Measurements from ENCODE around the gene GLS. TPM values are rescaled to one million over a fixed set of nuclear protein-coding genes. Genes with fewer than 3 reads are reported as not detected.

Gene GLS
- total RNA-seq, 2 donors from 2014 or later: 47.2 to 99.3 TPM

DNA sequence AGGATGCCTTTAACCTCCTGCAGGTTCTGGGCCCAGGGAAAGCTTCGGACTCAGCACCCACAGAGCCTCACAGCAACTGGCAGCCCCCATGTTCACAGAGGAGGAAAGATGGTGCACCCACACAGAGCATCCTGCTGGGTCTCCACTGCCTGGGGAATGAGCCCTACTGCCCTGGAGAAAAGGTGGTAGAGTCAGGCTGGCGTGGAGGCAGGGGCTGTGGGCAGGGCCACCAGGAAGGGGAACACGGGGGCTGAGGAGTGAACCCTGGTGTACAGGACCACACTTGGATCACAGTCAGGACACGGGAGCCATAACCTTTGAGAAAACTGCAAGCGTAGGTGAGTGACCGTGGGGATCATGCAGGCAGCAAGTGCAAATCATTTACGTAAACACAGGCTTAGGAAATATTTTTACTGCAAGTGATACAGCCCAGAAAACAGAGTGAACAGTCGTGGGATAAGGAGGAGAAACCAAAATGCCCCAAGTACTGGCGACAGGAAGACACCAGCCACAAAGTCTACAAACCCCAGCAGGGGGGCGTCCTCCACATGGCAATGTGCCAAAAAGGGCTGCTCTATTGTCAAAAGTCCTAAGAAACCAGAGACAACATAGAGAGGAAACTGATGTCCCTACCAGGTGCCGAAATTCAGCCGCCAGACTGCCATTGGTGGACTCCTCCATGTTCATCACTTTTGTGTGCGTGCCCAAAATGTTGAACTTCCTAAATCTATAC lies 105.8 kb downstream of the GLS start:
- peaks cover 100% of the 10 kb centered on the region for H3K36me3 ChIP-seq (ENCODE audit: control insufficient read depth, insufficient read depth, low read length)
- H3K9ac ChIP-seq (ENCODE audit: extremely low read depth, low read length, poor library complexity, severe bottlenecking): no peak overlapping the region
- H3K4me1 ChIP-seq (ENCODE audit: control insufficient read depth, insufficient read depth, low read length): no peaks in the 10 kb centered on the region
- H3K27me3 ChIP-seq (ENCODE audit: control insufficient read depth, insufficient read depth, low read length, poor library complexity, severe bottlenecking): no peaks in the 10 kb centered on the region
- H3K9me3 Mint-ChIP-seq: peaks cover 5% of the 10 kb centered on the region
- no peaks in the 10 kb centered on the region for H3K27me3 Mint-ChIP-seq (ENCODE audit: insufficient read depth)
- peaks cover 93% of the 10 kb centered on the region for H3K36me3 Mint-ChIP-seq (ENCODE audit: low read depth)
- DNase-seq: no peak
- TF ChIP-seq, protein P1, sequence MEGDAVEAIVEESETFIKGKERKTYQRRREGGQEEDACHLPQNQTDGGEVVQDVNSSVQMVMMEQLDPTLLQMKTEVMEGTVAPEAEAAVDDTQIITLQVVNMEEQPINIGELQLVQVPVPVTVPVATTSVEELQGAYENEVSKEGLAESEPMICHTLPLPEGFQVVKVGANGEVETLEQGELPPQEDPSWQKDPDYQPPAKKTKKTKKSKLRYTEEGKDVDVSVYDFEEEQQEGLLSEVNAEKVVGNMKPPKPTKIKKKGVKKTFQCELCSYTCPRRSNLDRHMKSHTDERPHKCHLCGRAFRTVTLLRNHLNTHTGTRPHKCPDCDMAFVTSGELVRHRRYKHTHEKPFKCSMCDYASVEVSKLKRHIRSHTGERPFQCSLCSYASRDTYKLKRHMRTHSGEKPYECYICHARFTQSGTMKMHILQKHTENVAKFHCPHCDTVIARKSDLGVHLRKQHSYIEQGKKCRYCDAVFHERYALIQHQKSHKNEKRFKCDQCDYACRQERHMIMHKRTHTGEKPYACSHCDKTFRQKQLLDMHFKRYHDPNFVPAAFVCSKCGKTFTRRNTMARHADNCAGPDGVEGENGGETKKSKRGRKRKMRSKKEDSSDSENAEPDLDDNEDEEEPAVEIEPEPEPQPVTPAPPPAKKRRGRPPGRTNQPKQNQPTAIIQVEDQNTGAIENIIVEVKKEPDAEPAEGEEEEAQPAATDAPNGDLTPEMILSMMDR (conservative IDR thresholded peaks at IDR 0.05): no peak
- no peak overlapping the region for H3K4me3 ChIP-seq (ENCODE audit: low read length)
- H3K4me3 Mint-ChIP-seq: no peak overlapping the region
- H3K27ac ChIP-seq (ENCODE audit: low read depth, low read length): no peak overlapping the region
- WGBS, 2 experiments (ENCODE audit: insufficient coverage in 1 of 2, insufficient read length in 1 of 2): 94 to 95% methylated on average over 6 to 13 of the region's 13 CpGs
- H3K4me1 Mint-ChIP-seq: peaks cover 7% of the 10 kb centered on the region
- peaks cover 15% of the 10 kb centered on the region for H3K9me3 ChIP-seq (ENCODE audit: control insufficient read depth, low read length)
- peak overlapping the region; percentile 19 for H3K27ac Mint-ChIP-seq

DNA sequence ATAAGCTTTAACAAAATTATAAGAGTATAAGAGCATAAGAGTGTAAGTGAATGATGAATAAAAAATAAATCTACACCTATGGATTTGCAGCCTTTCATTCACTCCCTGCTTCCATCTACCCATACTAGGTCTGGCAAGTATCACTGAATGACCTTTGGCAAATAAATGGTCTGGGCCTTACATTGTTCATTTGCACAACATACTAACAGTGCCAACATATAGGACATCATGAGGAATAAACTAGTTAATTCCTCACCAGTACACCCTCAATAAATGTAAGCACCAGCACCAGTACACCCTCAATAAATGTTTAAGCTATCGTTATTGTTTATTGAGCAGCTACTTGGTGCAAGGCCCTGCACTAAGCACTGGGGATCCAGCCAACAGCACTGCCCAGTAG lies 106.5 kb downstream of the GLS start:
- H3K36me3 Mint-ChIP-seq (ENCODE audit: low read depth): peaks cover 88% of the 10 kb centered on the region
- peaks cover 3% of the 10 kb centered on the region for H3K4me1 Mint-ChIP-seq
- peaks cover 5% of the 10 kb centered on the region for H3K9me3 Mint-ChIP-seq
- no peak overlapping the region for H3K27ac Mint-ChIP-seq
- Histone ChIP-seq H3K4me3 (ENCODE audit: low read length) (no peak overlapping the region), H3K27me3 (ENCODE audit: control insufficient read depth, insufficient read depth, low read length, poor library complexity, severe bottlenecking) (no peaks in the 10 kb centered on the region), H3K27ac (ENCODE audit: low read depth, low read length) (no peak overlapping the region), H3K36me3 (ENCODE audit: control insufficient read depth, insufficient read depth, low read length) (peaks cover 100% of the 10 kb centered on the region), H3K9me3 (ENCODE audit: control insufficient read depth, low read length) (peaks cover 15% of the 10 kb centered on the region), H3K4me1 (ENCODE audit: control insufficient read depth, insufficient read depth, low read length) (no peaks in the 10 kb centered on the region), H3K9ac (ENCODE audit: extremely low read depth, low read length, poor library complexity, severe bottlenecking) (no peak overlapping the region)
- no peaks in the 10 kb centered on the region for H3K27me3 Mint-ChIP-seq (ENCODE audit: insufficient read depth)
- TF ChIP-seq, protein P1 (conservative IDR thresholded peaks at IDR 0.05): no peak
- DNase-seq: no peak
- no peak overlapping the region for H3K4me3 Mint-ChIP-seq
- WGBS, 2 experiments (ENCODE audit: insufficient coverage in 1 of 2, insufficient read length in 1 of 2): 100% methylated on average over 1 of the region's 1 CpG

DNA sequence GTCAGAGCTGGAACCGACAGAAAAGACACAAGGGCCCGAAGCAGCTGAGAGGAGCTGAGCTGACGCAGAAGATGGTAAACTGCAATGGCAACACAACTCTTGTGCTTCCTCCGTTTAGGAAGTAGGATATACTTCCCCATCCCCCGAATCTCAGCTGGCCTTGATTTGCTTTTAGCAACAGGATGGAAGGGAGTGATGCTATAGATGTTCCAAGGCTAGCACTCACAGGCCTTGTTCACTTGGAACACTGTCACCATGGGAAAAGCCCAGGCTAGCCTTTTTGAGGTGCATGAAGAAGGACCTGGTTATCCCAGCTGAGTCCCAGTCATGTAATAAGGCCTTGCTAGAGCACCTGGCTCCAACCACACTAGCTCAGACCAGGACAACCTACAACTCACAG lies 107.3 kb downstream of the GLS start:
- no peaks in the 10 kb centered on the region for H3K27me3 Mint-ChIP-seq (ENCODE audit: insufficient read depth)
- peaks cover 3% of the 10 kb centered on the region for H3K4me1 Mint-ChIP-seq
- Histone ChIP-seq H3K27ac (ENCODE audit: low read depth, low read length) (no peak overlapping the region), H3K4me1 (ENCODE audit: control insufficient read depth, insufficient read depth, low read length) (no peaks in the 10 kb centered on the region), H3K9me3 (ENCODE audit: control insufficient read depth, low read length) (peaks cover 10% of the 10 kb centered on the region), H3K27me3 (ENCODE audit: control insufficient read depth, insufficient read depth, low read length, poor library complexity, severe bottlenecking) (no peaks in the 10 kb centered on the region), H3K4me3 (ENCODE audit: low read length) (no peak overlapping the region), H3K36me3 (ENCODE audit: control insufficient read depth, insufficient read depth, low read length) (peaks cover 98% of the 10 kb centered on the region), H3K9ac (ENCODE audit: extremely low read depth, low read length, poor library complexity, severe bottlenecking) (no peak overlapping the region)
- WGBS, 2 experiments (ENCODE audit: insufficient coverage in 1 of 2, insufficient read length in 1 of 2): 96 to 98% methylated on average over 5 of the region's 5 CpGs
- no peak overlapping the region for H3K4me3 Mint-ChIP-seq
- H3K27ac Mint-ChIP-seq: no peak overlapping the region
- DNase-seq: no peak
- TF ChIP-seq, protein P1 (conservative IDR thresholded peaks at IDR 0.05): no peak
- H3K9me3 Mint-ChIP-seq: peaks cover 5% of the 10 kb centered on the region
- H3K36me3 Mint-ChIP-seq (ENCODE audit: low read depth): peaks cover 84% of the 10 kb centered on the region

All from endodermal cell (in vitro differentiated cells).